Measurements from ENCODE around the gene UNC5A. TPM values are rescaled to one million over a fixed set of nuclear protein-coding genes. Genes with fewer than 3 reads are reported as not detected.
A peak's percentile ranks its signal among the peaks of the same experiment; 100 is the strongest.

The UNC5A gene
- total and polyA plus RNA-seq, 9 of the 15 experiments (the other 6 are each of a cell fraction or from before 2014, with no cell fraction given), result not detected

GRCh38 chr5:176810081-176810597, at the start of gene UNC5A (continued):
- TF ChIP-seq GMEB1 (CRISPR knock-in tag; IDR thresholded peaks at IDR 0.05), result no peak

GRCh38 chr5:176761755-176762154, 48.6 kb upstream of the UNC5A start:
- no TSS peak for BruUV-seq (replicated peaks)
- DNase-seq (ENCODE audit: extremely low read depth in 1 of 4, low spot score in 3 of 4) (no peak), FAIRE-seq (no peak), ATAC-seq (no peak)
- H3K27me3 ChIP-seq (ENCODE audit: control insufficient read depth in 2 of 2, insufficient read depth in 2 of 2, low read length in 2 of 2), result peaks cover 0 to 6% of the 10 kb centered on the region in 2 experiments; a peak in 2 of 5 replicates
- in situ Hi-C loops (cut with MboI) (no loop called here), intact Hi-C loops (cut with micrococcal nuclease) (no loop called here)
- no peak overlapping the region for H3K9ac ChIP-seq (ENCODE audit: insufficient read depth in 1 of 2, low read depth in 2 of 2, low read length in 2 of 2)
- no peaks in the 10 kb centered on the region for H3K79me2 ChIP-seq (ENCODE audit: control insufficient read depth, insufficient read depth, low read length)
- no peak overlapping the region for H2AFZ ChIP-seq (ENCODE audit: low read depth, low read length)
- H3K27ac ChIP-seq (ENCODE audit: extremely low read depth, low read depth, low read length), result no peak overlapping the region
- H3K9me1 ChIP-seq (ENCODE audit: control insufficient read depth, insufficient read depth, low read length), result no peaks in the 10 kb centered on the region
- POLR2A ChIA-PET, result no interaction called here
- no peaks in the 10 kb centered on the region for H3K9me3 ChIP-seq (replicated peaks; ENCODE audit: control insufficient read depth, insufficient read depth, low read depth, low read length)
- no peak overlapping the region for H3K4me3 ChIP-seq
- WGBS (ENCODE audit: insufficient coverage, low coverage, missing lambda C conversion rate), result 3% methylated on average over 2 of the region's 2 CpGs
- no peaks in the 10 kb centered on the region for H3K36me3 ChIP-seq (ENCODE audit: control insufficient read depth, insufficient read depth, low read length)
- H3K4me2 ChIP-seq (ENCODE audit: insufficient read depth, low read length), result no peak overlapping the region
- CTCF ChIA-PET (ENCODE audit: low intra/inter-chr PET ratio), result no interaction called here
- H4K20me1 ChIP-seq (replicated peaks; ENCODE audit: control insufficient read depth, insufficient read depth, low read length), result no peaks in the 10 kb centered on the region
- no peaks in the 10 kb centered on the region for H3K4me1 ChIP-seq (replicated peaks in 1 of 2; ENCODE audit: control insufficient read depth in 2 of 2, insufficient read depth in 2 of 2, low read length in 2 of 2)
- TF ChIP-seq ZNF146 (CRISPR knock-in tag; IDR thresholded peaks at IDR 0.05; ENCODE audit: unreplicated experiment) (peak; percentile 56), KAT8 (IDR thresholded peaks at IDR 0.05; ENCODE audit: low read depth) (no peak)
